Chondrocyte (in vitro differentiated cells): Measurements from ENCODE around the gene FCRLA. TPM values are rescaled to one million over a fixed set of nuclear protein-coding genes. Genes with fewer than 3 reads are reported as not detected.

Experiments
- DNase-seq: peaks from one replicate; pipeline ENCODE4 v3.0.0; 2021; ENCODE audit warnings: mixed read lengths, low spot score
- H3K27ac Mint-ChIP-seq: one replicate; pipeline ENCODE4 v1.8.0; 2021; ENCODE audit warnings: mild to moderate bottlenecking, moderate library complexity, mixed read lengths; ENCODE audit not compliant: unreplicated experiment
- H3K27me3 Mint-ChIP-seq: 2 replicates; pipeline ENCODE4 v1.8.0; 2021; ENCODE audit warnings: low read depth, mixed read lengths
- H3K36me3 Mint-ChIP-seq: 2 replicates; pipeline ENCODE4 v1.8.0; 2021; ENCODE audit warnings: low read depth, mixed read lengths
- H3K4me1 Mint-ChIP-seq: 2 replicates; pipeline ENCODE4 v1.8.0; 2021; ENCODE audit warnings: low read depth, mild to moderate bottlenecking, mixed read lengths
- H3K4me3 Mint-ChIP-seq: one replicate; pipeline ENCODE4 v1.8.0; 2021; ENCODE audit warnings: mild to moderate bottlenecking, moderate library complexity, mixed read lengths; ENCODE audit not compliant: unreplicated experiment
- H3K9me3 Mint-ChIP-seq: 2 replicates; pipeline ENCODE4 v1.8.0; 2021; ENCODE audit warnings: low read depth, mixed read lengths
- total RNA-seq: library from RNA; stranded (reverse); gene quantifications from 3 replicates; pipeline ENCODE4 v1.2.1, GENCODE V29; 2021
- TF ChIP-seq, protein P1 (sequence below): fragments of 200-600 bp; sonication (generic); IDR thresholded peaks from 2 replicates; pipeline ENCODE4 v1.5.0; 2021; ENCODE audit warnings: antibody characterized with exemption, mild to moderate bottlenecking, moderate library complexity

The FCRLA gene
- total RNA-seq, 1 donor from 2014 or later, result not detected

DNA sequence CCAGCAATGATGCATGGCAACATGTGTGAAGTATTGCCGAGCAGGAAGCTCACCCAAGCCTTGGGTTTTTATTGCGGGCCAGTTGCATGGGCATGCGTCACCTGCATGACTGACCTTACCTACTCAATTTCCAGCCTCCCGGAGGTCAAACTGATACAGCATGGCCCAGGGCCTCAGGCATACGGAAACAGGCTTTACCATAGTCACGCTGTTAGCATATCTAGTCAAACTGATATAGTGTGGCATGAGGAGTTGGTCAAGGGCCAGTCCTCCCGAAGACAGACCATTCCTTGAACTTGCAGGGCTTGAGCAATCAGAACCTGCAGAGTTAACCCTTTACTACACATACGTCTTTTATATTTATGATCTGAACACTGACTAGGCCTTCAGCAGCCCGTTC is 36.2 kb downstream of the FCRLA start:
- H3K27ac Mint-ChIP-seq, result no peak overlapping the region
- no peaks in the 10 kb centered on the region for H3K4me1 Mint-ChIP-seq
- TF ChIP-seq, protein P1, sequence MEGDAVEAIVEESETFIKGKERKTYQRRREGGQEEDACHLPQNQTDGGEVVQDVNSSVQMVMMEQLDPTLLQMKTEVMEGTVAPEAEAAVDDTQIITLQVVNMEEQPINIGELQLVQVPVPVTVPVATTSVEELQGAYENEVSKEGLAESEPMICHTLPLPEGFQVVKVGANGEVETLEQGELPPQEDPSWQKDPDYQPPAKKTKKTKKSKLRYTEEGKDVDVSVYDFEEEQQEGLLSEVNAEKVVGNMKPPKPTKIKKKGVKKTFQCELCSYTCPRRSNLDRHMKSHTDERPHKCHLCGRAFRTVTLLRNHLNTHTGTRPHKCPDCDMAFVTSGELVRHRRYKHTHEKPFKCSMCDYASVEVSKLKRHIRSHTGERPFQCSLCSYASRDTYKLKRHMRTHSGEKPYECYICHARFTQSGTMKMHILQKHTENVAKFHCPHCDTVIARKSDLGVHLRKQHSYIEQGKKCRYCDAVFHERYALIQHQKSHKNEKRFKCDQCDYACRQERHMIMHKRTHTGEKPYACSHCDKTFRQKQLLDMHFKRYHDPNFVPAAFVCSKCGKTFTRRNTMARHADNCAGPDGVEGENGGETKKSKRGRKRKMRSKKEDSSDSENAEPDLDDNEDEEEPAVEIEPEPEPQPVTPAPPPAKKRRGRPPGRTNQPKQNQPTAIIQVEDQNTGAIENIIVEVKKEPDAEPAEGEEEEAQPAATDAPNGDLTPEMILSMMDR, result no peak
- H3K4me3 Mint-ChIP-seq, result no peak overlapping the region
- H3K36me3 Mint-ChIP-seq, result no peaks in the 10 kb centered on the region
- H3K9me3 Mint-ChIP-seq, result no peaks in the 10 kb centered on the region
- no peak for DNase-seq
- peaks cover 4% of the 10 kb centered on the region for H3K27me3 Mint-ChIP-seq

DNA sequence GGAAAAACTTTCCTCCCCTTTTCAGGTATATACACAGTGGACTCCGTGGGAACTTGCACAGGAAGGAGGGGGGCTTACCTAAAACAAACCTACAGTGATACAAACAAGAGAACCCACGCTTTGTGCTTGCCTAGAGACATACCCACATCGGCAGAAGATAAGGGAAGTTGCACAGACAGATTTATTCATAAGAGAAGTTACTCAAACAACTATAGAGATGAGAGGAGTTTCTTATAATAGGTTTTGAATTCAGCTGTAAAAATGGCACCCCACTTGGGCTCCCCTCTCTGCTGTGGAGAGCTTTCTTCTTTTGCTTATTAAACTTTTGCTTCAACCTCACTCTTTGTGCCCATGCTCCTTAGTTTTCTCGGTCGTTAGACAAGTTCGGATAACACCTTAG is 40.8 kb downstream of the FCRLA start:
- H3K27me3 Mint-ChIP-seq, result peaks cover 4% of the 10 kb centered on the region
- H3K27ac Mint-ChIP-seq, result no peak overlapping the region
- TF ChIP-seq, protein P1, result no peak
- DNase-seq, result no peak
- H3K36me3 Mint-ChIP-seq, result peaks cover 1% of the 10 kb centered on the region
- H3K9me3 Mint-ChIP-seq, result no peaks in the 10 kb centered on the region
- H3K4me3 Mint-ChIP-seq, result no peak overlapping the region
- H3K4me1 Mint-ChIP-seq, result peaks cover 15% of the 10 kb centered on the region

DNA sequence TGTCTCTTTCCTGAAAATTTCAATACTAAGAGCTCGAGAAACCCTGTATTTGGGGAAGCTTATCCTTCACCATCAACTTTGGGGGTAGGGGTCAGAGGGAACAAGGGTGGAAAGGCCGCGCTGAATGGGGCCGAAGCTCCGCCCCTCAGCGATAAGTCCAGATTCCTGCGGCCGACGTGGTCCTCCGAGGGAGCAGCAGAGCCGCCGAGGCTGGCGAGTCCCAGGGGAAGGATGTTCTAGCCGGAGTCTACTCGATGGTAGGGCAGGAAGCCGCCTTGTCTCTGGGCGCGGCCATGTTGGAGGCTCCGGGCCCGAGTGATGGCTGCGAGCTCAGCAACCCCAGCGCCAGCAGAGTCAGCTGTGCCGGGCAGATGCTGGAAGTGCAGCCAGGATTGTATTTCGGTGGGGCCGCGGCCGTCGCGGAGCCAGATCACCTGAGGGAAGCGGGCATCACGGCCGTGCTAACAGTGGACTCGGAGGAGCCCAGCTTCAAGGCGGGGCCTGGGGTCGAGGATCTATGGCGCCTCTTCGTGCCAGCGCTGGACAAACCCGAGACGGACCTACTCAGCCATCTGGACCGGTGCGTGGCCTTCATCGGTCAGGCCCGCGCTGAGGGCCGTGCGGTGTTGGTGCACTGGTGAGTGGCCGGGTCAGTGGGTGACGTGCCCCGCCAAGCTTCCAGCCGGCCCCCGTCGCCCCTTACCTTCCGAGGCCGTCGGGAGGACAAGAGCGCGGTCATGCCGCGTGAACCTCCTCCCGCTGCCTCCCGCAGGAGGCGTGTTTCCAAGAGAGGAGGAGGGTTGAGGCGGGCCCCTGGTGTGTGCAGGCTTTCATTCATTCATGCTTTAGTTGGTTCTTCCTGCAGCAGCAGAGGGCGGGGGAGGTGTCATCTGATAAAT is 42.7 kb downstream of the FCRLA start, which contains the start of gene DUSP12:
DUSP12 (plus strand) TSS at position 278 of the 899 bp plus-strand sequence; CDS start at position 294, 16 bp downstream.
- DNase-seq, result peak; percentile 97
- TF ChIP-seq, protein P1, result peak; percentile 68
- Mint-ChIP-seq H3K9me3 (no peaks in the 10 kb centered on the region), H3K4me1 (peaks cover 15% of the 10 kb centered on the region), H3K27ac (peak within 1 kb of the TSS; percentile 99), H3K27me3 (peaks cover 4% of the 10 kb centered on the region), H3K4me3 (peak within 1 kb of the TSS; percentile 100), H3K36me3 (peaks cover 11% of the 10 kb centered on the region)

DNA sequence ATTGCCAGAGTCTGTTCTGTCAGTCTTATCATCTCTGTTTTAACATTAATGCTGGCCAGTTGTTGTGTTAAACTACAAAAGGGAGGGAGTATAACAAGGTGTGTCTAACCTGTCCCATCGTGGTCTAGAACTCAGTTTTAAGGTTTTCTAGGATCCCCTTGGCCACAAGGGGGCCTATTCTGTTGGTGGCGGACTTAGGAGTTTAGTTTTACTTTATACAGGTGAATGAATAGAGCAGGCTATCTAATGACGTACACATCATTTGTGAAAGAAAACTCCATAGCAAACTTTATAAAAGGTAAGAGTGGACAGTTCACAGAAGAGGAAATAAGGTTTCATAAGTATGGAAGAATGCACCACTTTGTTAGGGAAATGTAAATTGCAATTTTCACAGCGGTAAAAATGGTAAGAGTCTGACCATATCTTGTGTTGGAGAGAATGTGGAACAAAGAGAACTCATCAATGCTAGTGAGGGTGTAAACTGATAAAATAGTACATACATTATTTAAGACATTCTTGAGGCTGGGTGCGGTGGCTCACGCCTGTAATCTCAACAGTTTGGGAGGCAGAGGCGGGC is 56.6 kb downstream of the FCRLA start:
- Mint-ChIP-seq H3K4me3 (no peak overlapping the region), H3K27ac (peak overlapping the region; percentile 41), H3K4me1 (peaks cover 28% of the 10 kb centered on the region), H3K9me3 (no peaks in the 10 kb centered on the region), H3K27me3 (no peaks in the 10 kb centered on the region), H3K36me3 (no peaks in the 10 kb centered on the region)
- no peak for DNase-seq
- TF ChIP-seq, protein P1, result peak; percentile 75

Other genes with a start within 250 kb of the FCRLA start
- not detected in 3 replicates for gene FCGR2A, start 201.8 kb upstream of the FCRLA start, total RNA-seq
- gene HSPA6, start 182.7 kb upstream of the FCRLA start, total RNA-seq, result 0.75 to 1.0 TPM in 2 of 3 replicates, not detected in the other
- not detected in 3 replicates for gene FCGR3A, start 157.4 kb upstream of the FCRLA start, total RNA-seq
- not detected in 3 replicates for gene FCGR3B, start 76.1 kb upstream of the FCRLA start, total RNA-seq
- not detected in 3 replicates for gene FCGR2B, start 44.1 kb upstream of the FCRLA start, total RNA-seq
- gene FCRLB, start 14.3 kb downstream of the FCRLA start, total RNA-seq, result 0.28 to 0.35 TPM in 2 of 3 replicates, not detected in the other
- gene DUSP12, start 42.6 kb downstream of the FCRLA start, total RNA-seq, result 19.1 to 21.0 TPM (median 19.3 TPM) in 3 replicates
- gene ATF6, start 59.1 kb downstream of the FCRLA start, total RNA-seq, result 27.6 to 29.1 TPM (median 28.0 TPM) in 3 replicates